Tibial nerve (tissue), 4 donors: ENCODE data around the gene LIN28B.
"Not testable (repeated sequence)": the region's sequence is repeated elsewhere in the genome, so short reads cannot be mapped to it uniquely, and the experiment has no call there.

Experiments
- CTCF ChIP-seq, 5 experiments: fragments of 200-600 bp in 3 of 5; fragments of 450-650 bp in 2 of 5; sonication (generic) in 3 of 5; IDR thresholded peaks; one replicate each; pipeline ENCODE4 v1.5.1; 2016 to 2019; ENCODE audit warnings: antibody characterized with exemption in 5 of 5, mild to moderate bottlenecking in 3 of 5, moderate library complexity in 2 of 5
- EP300 ChIP-seq, 2 donors: sonication (generic); formaldehyde crosslinking; IDR thresholded peaks; one replicate each; pipeline ENCODE4 v1.6.1; 2017; ENCODE audit warnings: antibody characterized with exemption in 2 of 2, mild to moderate bottlenecking in 1 of 2
- POLR2A ChIP-seq, 2 donors: fragments of 450-650 bp; IDR thresholded peaks; one replicate each; pipeline ENCODE4 v1.6.1; 2017; ENCODE audit warnings: antibody characterized with exemption in 2 of 2, mild to moderate bottlenecking in 2 of 2, moderate library complexity in 2 of 2

DNA sequence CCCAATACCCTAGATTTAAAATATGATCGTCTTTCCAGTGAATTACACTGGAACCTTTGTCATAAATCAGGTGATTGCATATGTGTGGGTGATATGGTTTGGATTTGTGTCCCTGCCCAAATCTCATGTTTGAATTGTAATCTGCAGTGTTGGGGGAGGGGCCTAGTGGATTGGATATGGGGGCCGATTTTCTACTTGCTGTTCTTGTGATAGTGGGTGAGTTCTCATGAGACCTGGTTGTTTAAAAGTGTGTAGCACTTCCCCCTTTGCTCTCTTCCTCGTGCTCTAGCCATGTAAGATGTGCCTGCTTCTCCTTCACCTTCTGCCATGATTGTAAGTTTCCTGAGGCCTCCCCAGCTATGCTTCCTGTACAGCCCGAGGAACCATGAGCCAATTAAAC is 29.0 kb downstream of the LIN28B start:
- TF ChIP-seq CTCF, POLR2A, EP300 (IDR thresholded peaks at IDR 0.05): not testable (repeated sequence)
